Activated T-helper 2 cell treated with anti-CD3 and anti-CD28 coated beads, Interferon-gamma antibody, Interleukin-2, Interleukin-4, amounts not matched to agents 10 μg/mL and 5 μg/mL and 100 μg/mL, durations not matched to agents 14 hours and 24 hours and 36 hours (primary cell): ENCODE measurements around the gene MAP2K4. TPM values are rescaled to one million over a fixed set of nuclear protein-coding genes. Genes with fewer than 3 reads are reported as not detected.
"Not testable (repeated sequence)": the region's sequence is repeated elsewhere in the genome, so short reads cannot be mapped to it uniquely, and the experiment has no call there.

ENCODE experiments used
- DNase-seq: peaks from one replicate; pipeline ENCODE4 v3.0.0; 2021; ENCODE audit warnings: low spot score
- H3K27ac Mint-ChIP-seq: one replicate; pipeline ENCODE4 v1.8.0; 2021; ENCODE audit warnings: mixed read lengths
- H3K27me3 Mint-ChIP-seq: one replicate; pipeline ENCODE4 v1.8.0; 2021; ENCODE audit warnings: low read depth, mixed read lengths
- H3K36me3 Mint-ChIP-seq: one replicate; pipeline ENCODE4 v1.8.0; 2021; ENCODE audit warnings: low read depth, mixed read lengths
- H3K4me1 Mint-ChIP-seq: one replicate; pipeline ENCODE4 v1.8.0; 2021; ENCODE audit warnings: low read depth, mixed read lengths
- H3K4me3 Mint-ChIP-seq: one replicate; pipeline ENCODE4 v1.8.0; 2021; ENCODE audit warnings: low read depth, mild to moderate bottlenecking, moderate library complexity, mixed read lengths
- H3K9me3 Mint-ChIP-seq: one replicate; pipeline ENCODE4 v1.8.0; 2021; ENCODE audit warnings: mixed read lengths
- intact Hi-C: fragments of 100-400 bp; cut with micrococcal nuclease; formaldehyde crosslinking; loops from one replicate; pipeline ENCODE4 v1.15.1; 2023
- total RNA-seq: library from RNA; stranded (reverse); gene quantifications from 2 replicates; pipeline ENCODE4 v1.2.3, GENCODE V29; 2022

MAP2K4 gene
- total RNA-seq = 32.5 and 32.6 TPM in 2 replicates

DNA sequence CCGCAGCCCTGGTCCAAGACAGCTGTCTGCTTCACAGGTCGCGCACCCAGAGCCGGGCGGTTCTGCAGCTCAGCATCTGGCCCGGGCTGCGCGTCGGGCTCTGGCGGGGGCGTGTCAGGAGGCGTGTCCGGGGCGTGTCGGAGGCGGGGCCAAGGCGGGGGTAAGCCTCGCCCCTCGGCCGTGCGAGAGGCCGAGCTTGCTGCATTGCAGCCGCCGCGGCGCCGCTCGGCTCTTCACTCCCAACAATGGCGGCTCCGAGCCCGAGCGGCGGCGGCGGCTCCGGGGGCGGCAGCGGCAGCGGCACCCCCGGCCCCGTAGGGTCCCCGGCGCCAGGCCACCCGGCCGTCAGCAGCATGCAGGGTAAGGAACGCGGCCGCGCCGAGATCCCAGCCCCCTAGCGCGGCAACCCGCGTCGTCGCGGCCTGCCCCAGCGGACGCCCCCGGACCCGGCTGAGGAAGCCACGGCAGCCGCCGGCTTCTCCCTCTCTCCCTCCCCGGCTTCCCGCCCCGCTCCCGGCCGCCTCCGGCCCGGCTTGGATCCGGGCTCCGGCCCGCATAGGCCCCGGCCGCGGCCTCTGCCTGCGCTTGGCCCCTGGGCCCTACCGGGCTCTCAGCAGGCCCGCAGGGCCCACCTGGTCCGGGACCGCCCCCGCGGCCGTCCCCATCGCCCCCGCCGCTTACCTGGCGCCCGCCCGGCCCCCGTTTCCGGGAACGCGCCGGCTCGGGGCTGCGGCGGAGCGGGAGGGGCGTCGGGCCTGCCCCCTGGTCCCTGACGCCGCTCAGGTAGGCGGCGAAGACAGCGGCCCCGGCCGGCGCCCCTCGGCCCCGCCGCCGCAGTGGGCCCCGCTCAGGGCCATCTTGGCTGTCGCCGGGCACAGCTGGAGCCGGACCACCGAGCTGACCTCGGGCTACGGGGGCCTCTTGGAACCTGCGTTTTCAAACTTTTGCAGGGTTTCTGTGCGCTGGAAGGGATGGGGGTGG is at the start of gene MAP2K4:
MAP2K4 (plus strand) TSS at position 236 of the 981 bp plus-strand sequence; CDS start at position 246, 10 bp downstream.
- Mint-ChIP-seq H3K27me3 (peaks cover 14% of the 10 kb centered on the region), H3K4me1 (peaks cover 36% of the 10 kb centered on the region), H3K36me3 (peaks cover 3% of the 10 kb centered on the region), H3K27ac (peak within 1 kb of the TSS; percentile 38), H3K9me3 (no peaks in the 10 kb centered on the region), H3K4me3 (peak within 1 kb of the TSS; percentile 72)
- intact Hi-C loops = loop anchor here (1.0 kb wide), 1 partner anchor 24 kb away; the partner anchor contains the start of gene ZNF18
- peak; percentile 91 for DNase-seq

- not testable (repeated sequence) for H3K9me3 Mint-ChIP-seq, H3K4me1 Mint-ChIP-seq
- peaks cover 13% of the 10 kb centered on the region for H3K36me3 Mint-ChIP-seq
Observed at GRCh38 chr17:11972741-11973140, 47.9 kb upstream of the MAP2K4 start.

GRCh38 chr17:11979795-11980194 is 40.9 kb upstream of the MAP2K4 start:
- H3K4me3 Mint-ChIP-seq = no peak overlapping the region
- no peak for DNase-seq
- intact Hi-C loops = loop anchor here (10.0 kb wide), 1 partner anchor 1335 kb away; no protein-coding TSS in a partner anchor
- H3K4me1 Mint-ChIP-seq = no peaks in the 10 kb centered on the region
- no peak overlapping the region for H3K27ac Mint-ChIP-seq
- H3K27me3 Mint-ChIP-seq = no peaks in the 10 kb centered on the region
- peaks cover 63% of the 10 kb centered on the region for H3K36me3 Mint-ChIP-seq
- no peaks in the 10 kb centered on the region for H3K9me3 Mint-ChIP-seq

More at GRCh38 chr17:11972741-11973140, 47.9 kb upstream of the MAP2K4 start:
- intact Hi-C loops, H3K4me3 Mint-ChIP-seq, H3K27ac Mint-ChIP-seq, H3K27me3 Mint-ChIP-seq, DNase-seq: not testable (repeated sequence)

DNA sequence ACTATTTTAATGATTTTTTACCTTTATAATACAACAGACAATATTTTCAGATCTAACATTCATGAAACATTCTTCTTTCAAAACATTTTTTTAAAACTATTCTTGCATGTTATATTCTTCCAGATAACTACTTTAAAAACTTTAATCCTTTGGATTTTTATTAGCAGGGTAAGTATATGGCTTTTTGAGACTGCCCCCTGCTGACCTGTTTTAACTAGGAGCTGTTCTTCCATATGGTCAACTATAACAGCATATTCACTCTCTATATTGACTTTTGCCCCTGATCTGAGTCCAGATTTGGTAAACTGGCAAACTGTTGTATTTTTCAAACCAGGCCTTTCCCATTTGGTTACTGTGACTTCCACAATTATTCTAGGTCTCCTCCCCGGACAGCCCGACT is 39.9 kb upstream of the MAP2K4 start:
- no peak for DNase-seq
- Mint-ChIP-seq H3K27me3 (no peaks in the 10 kb centered on the region), H3K27ac (no peak overlapping the region), H3K4me3 (no peak overlapping the region), H3K9me3 (no peaks in the 10 kb centered on the region), H3K36me3 (peaks cover 60% of the 10 kb centered on the region), H3K4me1 (no peaks in the 10 kb centered on the region)
- intact Hi-C loops = loop anchor here (10.0 kb wide), 1 partner anchor 1336 kb away; no protein-coding TSS in a partner anchor

DNA sequence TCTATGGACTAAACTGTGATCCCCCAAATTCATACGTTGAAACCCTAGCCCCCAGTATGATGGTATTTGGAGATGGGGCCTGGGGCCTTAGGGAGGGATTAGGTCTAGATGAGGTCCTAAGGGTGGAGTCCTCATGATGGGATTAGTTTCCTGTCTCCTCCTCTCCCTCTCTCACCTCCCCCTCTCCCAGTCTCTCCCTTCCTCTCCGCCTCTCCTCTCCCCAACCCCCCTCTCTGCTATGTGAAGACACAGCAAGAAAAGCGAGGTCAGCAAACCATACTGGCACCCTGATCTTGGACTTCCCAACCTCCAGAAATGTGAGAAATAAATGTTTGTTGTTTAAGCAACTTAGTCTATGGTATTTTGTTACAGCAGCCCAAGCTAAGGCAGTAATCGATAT is 38.8 kb upstream of the MAP2K4 start:
- Mint-ChIP-seq H3K36me3 (peaks cover 57% of the 10 kb centered on the region), H3K4me3 (no peak overlapping the region), H3K9me3 (no peaks in the 10 kb centered on the region), H3K4me1 (no peaks in the 10 kb centered on the region), H3K27ac (no peak overlapping the region), H3K27me3 (no peaks in the 10 kb centered on the region)
- intact Hi-C loops = loop anchor here (10.0 kb wide), 1 partner anchor 1337 kb away; no protein-coding TSS in a partner anchor
- DNase-seq = no peak

GRCh38 chr17:11986179-11986941 is 34.3 kb upstream of the MAP2K4 start:
- Mint-ChIP-seq H3K4me1 (peaks cover 4% of the 10 kb centered on the region), H3K9me3 (no peaks in the 10 kb centered on the region), H3K36me3 (peaks cover 48% of the 10 kb centered on the region), H3K4me3 (no peak overlapping the region), H3K27ac (no peak overlapping the region), H3K27me3 (no peaks in the 10 kb centered on the region)
- no peak for DNase-seq
- intact Hi-C loops = loop anchor here (10.0 kb wide), 1 partner anchor 1342 kb away; no protein-coding TSS in a partner anchor

- no peaks in the 10 kb centered on the region for H3K27me3 Mint-ChIP-seq
- DNase-seq = no peak
- peaks cover 44% of the 10 kb centered on the region for H3K36me3 Mint-ChIP-seq
- peaks cover 4% of the 10 kb centered on the region for H3K4me1 Mint-ChIP-seq
- no peak overlapping the region for H3K4me3 Mint-ChIP-seq
- H3K9me3 Mint-ChIP-seq = no peaks in the 10 kb centered on the region
- intact Hi-C loops = loop anchor here (10.0 kb wide), 1 partner anchor 1342 kb away; no protein-coding TSS in a partner anchor
- H3K27ac Mint-ChIP-seq = no peak overlapping the region
Observed at GRCh38 chr17:11986942-11987329, 33.7 kb upstream of the MAP2K4 start.

DNA sequence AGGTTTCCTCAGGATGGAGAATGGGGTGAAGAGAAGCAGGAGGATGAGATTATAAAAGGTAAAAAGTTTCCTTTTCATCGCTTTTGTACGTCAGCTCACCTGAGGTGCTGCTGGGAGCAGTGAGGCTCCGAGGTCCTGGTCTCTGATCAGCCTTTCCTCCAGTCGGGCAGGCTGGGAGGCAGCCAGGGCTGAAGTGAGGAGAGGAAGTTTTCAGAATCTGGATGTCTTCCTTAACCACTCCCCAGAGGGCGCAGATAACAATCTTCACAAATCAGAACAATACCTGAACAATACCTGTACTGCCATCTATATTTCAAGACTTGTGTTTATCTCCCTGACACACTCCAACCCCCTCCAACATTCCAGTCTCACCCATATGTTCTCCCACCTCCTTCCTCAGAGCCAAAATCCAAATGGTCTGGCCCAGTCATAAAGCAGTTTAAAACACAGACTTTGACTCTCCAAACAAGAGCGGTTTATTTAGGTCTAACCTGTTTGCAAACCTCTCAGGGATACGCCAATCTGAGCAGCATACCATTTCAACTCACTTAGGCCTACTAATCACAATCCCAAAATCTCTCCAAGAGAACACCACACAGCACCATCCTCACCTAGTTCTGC is 30.2 kb upstream of the MAP2K4 start:
- peaks cover 36% of the 10 kb centered on the region for H3K36me3 Mint-ChIP-seq
- no peak for DNase-seq
- peaks cover 4% of the 10 kb centered on the region for H3K4me1 Mint-ChIP-seq
- H3K27ac Mint-ChIP-seq = no peak overlapping the region
- H3K4me3 Mint-ChIP-seq = no peak overlapping the region
- H3K9me3 Mint-ChIP-seq = no peaks in the 10 kb centered on the region
- H3K27me3 Mint-ChIP-seq = no peaks in the 10 kb centered on the region
- intact Hi-C loops = no loop called here

- H3K9me3 Mint-ChIP-seq = no peaks in the 10 kb centered on the region
- peaks cover 36% of the 10 kb centered on the region for H3K36me3 Mint-ChIP-seq
- no peak for DNase-seq
- H3K27me3 Mint-ChIP-seq = no peaks in the 10 kb centered on the region
- H3K4me1 Mint-ChIP-seq = peaks cover 9% of the 10 kb centered on the region
- intact Hi-C loops = no loop called here
- H3K27ac Mint-ChIP-seq = no peak overlapping the region
- no peak overlapping the region for H3K4me3 Mint-ChIP-seq
Observed at GRCh38 chr17:11991461-11991860, 29.2 kb upstream of the MAP2K4 start.

- intact Hi-C loops = loop anchor here (1.0 to 5.0 kb wide), 3 partner anchors 24 to 1022 kb away; partner anchors contain the start of genes ELAC2 and MAP2K4
- no peaks in the 10 kb centered on the region for H3K27me3 Mint-ChIP-seq
- H3K9me3 Mint-ChIP-seq = no peaks in the 10 kb centered on the region
- H3K4me3 Mint-ChIP-seq = peak overlapping the region; percentile 88
- H3K4me1 Mint-ChIP-seq = peaks cover 10% of the 10 kb centered on the region
- H3K27ac Mint-ChIP-seq = peak overlapping the region; percentile 88
- no peak for DNase-seq
- peaks cover 13% of the 10 kb centered on the region for H3K36me3 Mint-ChIP-seq
Observed at GRCh38 chr17:11996722-11997146, 23.9 kb upstream of the MAP2K4 start.

DNA sequence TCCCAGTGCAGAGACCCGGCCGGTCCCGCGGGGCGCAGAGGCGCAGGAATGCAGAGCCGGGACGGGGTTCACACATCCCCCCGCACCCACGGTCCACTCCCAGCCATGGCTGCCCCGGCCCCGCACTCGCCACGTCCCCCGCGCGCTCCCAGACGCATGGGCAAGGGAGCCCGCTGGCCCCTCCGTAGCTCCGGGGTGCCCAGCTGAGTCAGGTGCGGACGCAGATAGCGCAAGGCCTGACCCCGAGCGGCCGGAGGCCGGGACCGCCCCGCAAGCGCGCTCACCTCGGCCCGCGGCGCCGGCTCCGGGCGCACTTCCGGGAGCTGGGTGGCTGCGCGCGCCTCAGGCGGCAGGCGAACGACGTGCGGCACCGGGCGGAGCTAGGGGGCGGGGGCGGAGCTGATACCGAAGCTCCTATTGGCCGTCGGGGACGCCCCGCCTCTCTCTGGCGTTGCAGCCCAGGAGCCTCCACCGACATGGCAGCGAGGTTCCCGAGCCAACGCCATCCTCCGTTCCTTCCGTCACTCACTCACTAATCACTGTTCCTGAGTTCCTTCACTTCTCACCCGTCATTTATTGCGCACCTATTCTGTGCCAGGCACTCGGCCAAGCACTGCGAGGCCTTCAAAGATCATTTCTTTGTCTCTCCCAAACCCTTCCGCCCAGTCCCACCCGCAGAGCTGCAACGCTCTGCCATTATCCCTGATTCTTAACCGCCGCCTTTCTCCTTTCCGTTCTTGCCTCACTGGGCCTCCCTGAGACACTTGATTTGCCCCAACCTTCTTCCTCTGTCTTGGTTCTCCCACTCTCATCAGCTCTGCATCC is 23.3 kb upstream of the MAP2K4 start, which contains the start of gene ZNF18:
ZNF18 (minus strand) TSS at position 329 of the 825 bp plus-strand sequence. CDS start 4,646 bp downstream, outside the sequence.
- peak; percentile 94 for DNase-seq
- Mint-ChIP-seq H3K36me3 (peaks cover 8% of the 10 kb centered on the region), H3K9me3 (no peaks in the 10 kb centered on the region), H3K27me3 (no peaks in the 10 kb centered on the region), H3K4me1 (peaks cover 10% of the 10 kb centered on the region), H3K4me3 (peak within 1 kb of the TSS; percentile 94), H3K27ac (peak within 1 kb of the TSS; percentile 89)
- intact Hi-C loops = loop anchor here (1.0 to 5.0 kb wide), 3 partner anchors 23 to 1021 kb away; partner anchors contain the start of genes ELAC2 and MAP2K4
